ENCODE results near the gene ATP2B2. TPM values are rescaled to one million over a fixed set of nuclear protein-coding genes. Genes with fewer than 3 reads are reported as not detected.

ATP2B2 gene
- polyA plus RNA-seq, 2 of the 4 experiments (the other 2 are of a cell fraction), result 0.03 to 0.04 TPM

DNA sequence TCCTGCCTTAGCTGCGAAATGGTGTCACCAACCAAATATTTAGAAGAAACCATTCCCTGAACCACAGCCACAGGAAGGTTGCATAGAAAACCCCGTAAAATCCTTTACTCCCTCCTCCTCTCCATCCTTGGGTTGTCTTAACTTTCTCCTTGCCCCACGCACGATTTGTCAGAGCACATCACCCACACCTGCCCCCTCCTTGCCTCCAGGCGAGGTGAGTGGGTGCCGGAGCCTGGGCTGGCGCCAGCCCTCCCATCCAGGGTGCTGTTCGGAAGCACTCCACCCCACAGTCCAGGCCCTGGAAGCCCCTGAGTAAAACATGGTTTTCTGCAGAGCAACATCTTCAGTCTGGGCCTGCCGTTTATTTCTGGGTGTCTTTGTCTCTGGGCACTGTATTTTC is 216.3 kb downstream of the ATP2B2 start:
- CTCF ChIA-PET, result interaction anchor here (1.1 to 2.9 kb wide), 4 partner anchors 25 to 450 kb away, joined by 3 to 8 read pairs (median 4); no protein-coding TSS in a partner anchor
- ATAC-seq (no peak), FAIRE-seq (no peak), DNase-seq (ENCODE audit: low read depth in 1 of 2, low spot score in 1 of 2) (no peak)
- H3K9me3 ChIP-seq, result no peaks in the 10 kb centered on the region
- no peak overlapping the region for H3K4me2 ChIP-seq
- no peaks in the 10 kb centered on the region for H3K4me1 ChIP-seq
- TF ChIP-seq, protein P1, sequence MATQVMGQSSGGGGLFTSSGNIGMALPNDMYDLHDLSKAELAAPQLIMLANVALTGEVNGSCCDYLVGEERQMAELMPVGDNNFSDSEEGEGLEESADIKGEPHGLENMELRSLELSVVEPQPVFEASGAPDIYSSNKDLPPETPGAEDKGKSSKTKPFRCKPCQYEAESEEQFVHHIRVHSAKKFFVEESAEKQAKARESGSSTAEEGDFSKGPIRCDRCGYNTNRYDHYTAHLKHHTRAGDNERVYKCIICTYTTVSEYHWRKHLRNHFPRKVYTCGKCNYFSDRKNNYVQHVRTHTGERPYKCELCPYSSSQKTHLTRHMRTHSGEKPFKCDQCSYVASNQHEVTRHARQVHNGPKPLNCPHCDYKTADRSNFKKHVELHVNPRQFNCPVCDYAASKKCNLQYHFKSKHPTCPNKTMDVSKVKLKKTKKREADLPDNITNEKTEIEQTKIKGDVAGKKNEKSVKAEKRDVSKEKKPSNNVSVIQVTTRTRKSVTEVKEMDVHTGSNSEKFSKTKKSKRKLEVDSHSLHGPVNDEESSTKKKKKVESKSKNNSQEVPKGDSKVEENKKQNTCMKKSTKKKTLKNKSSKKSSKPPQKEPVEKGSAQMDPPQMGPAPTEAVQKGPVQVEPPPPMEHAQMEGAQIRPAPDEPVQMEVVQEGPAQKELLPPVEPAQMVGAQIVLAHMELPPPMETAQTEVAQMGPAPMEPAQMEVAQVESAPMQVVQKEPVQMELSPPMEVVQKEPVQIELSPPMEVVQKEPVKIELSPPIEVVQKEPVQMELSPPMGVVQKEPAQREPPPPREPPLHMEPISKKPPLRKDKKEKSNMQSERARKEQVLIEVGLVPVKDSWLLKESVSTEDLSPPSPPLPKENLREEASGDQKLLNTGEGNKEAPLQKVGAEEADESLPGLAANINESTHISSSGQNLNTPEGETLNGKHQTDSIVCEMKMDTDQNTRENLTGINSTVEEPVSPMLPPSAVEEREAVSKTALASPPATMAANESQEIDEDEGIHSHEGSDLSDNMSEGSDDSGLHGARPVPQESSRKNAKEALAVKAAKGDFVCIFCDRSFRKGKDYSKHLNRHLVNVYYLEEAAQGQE (IDR thresholded peaks at IDR 0.05), result no peak
- TF ChIP-seq RARB (CRISPR knock-in tag; IDR thresholded peaks at IDR 0.05) (no peak), MYC (IDR thresholded peaks at IDR 0.05; ENCODE audit: borderline replicate concordance, low read length) (no peak), ZNF302 (CRISPR knock-in tag; IDR thresholded peaks at IDR 0.05) (no peak), RFX5 (IDR thresholded peaks at IDR 0.05) (no peak), FOSL2 (IDR thresholded peaks at IDR 0.05) (no peak), FOSL2 (CRISPR knock-in tag; IDR thresholded peaks at IDR 0.05) (no peak)
- POLR2A ChIA-PET, result interaction anchor here (0.6 kb wide), 1 partner anchor 317 kb away, joined by 11 read pairs; no protein-coding TSS in a partner anchor
- WGBS (ENCODE audit: missing lambda C conversion rate), result 87% methylated on average over 9 of the region's 9 CpGs
- no peak overlapping the region for H3K27ac ChIP-seq
- no peak overlapping the region for H3K4me3 ChIP-seq

DNA sequence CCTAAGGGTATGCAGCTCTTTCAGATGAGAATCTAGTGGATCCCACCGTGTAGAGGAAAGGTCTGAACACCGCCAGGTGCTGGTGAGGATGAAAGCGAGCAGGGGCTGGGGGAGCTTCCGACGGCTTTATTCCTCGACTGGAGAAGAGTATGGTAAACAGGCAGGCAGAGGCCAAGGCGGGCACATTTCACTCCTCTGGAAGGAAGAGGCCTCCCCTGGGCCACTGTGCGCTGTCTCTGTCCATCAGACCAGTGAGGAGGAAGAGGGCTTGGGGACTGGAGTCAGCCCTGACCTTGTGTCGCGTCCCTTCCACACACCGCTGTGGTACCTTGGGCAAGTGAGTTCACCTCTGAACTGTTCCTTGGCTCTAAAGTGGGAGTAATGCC is 216.8 kb downstream of the ATP2B2 start:
- CTCF ChIA-PET, result interaction anchor here (1.0 to 1.2 kb wide), 3 partner anchors 48 to 342 kb away, joined by 3 read pairs; no protein-coding TSS in a partner anchor
- 90% methylated on average over 11 of the region's 11 CpGs for WGBS (ENCODE audit: missing lambda C conversion rate)
- Histone ChIP-seq H3K9me3 (no peaks in the 10 kb centered on the region), H3K27ac (no peak overlapping the region), H3K4me3 (no peak overlapping the region), H3K4me2 (no peak overlapping the region), H3K4me1 (no peaks in the 10 kb centered on the region)
- FAIRE-seq, result no peak
- POLR2A ChIA-PET, result no interaction called here
- no peak for ATAC-seq
- TF ChIP-seq RAD21 (conservative IDR thresholded peaks at IDR 0.05 in 1 of 2, IDR thresholded peaks at IDR 0.05 in 1 of 2) (no peak), FOXS1 (CRISPR knock-in tag; IDR thresholded peaks at IDR 0.05) (no peak), EHMT2 (IDR thresholded peaks at IDR 0.05; ENCODE audit: low read depth) (no peak), GATA3 (IDR thresholded peaks at IDR 0.05; ENCODE audit: borderline replicate concordance) (no peak), KDM1A (IDR thresholded peaks at IDR 0.05; ENCODE audit: low read depth) (no peak), BHLHE40 (IDR thresholded peaks at IDR 0.05; ENCODE audit: low read depth, low read length) (no peak), EHF (CRISPR knock-in tag; IDR thresholded peaks at IDR 0.05) (no peak), NFE2L2 (conservative IDR thresholded peaks at IDR 0.05; ENCODE audit: low read length) (no peak), POLR2AphosphoS2 (conservative IDR thresholded peaks at IDR 0.05; ENCODE audit: low read length) (no peak), NR3C1 (IDR thresholded peaks at IDR 0.05) (no peak), CTCF (IDR thresholded peaks at IDR 0.05) (no peak)
- no peak for DNase-seq (ENCODE audit: low read depth in 1 of 2, low spot score in 1 of 2)

DNA sequence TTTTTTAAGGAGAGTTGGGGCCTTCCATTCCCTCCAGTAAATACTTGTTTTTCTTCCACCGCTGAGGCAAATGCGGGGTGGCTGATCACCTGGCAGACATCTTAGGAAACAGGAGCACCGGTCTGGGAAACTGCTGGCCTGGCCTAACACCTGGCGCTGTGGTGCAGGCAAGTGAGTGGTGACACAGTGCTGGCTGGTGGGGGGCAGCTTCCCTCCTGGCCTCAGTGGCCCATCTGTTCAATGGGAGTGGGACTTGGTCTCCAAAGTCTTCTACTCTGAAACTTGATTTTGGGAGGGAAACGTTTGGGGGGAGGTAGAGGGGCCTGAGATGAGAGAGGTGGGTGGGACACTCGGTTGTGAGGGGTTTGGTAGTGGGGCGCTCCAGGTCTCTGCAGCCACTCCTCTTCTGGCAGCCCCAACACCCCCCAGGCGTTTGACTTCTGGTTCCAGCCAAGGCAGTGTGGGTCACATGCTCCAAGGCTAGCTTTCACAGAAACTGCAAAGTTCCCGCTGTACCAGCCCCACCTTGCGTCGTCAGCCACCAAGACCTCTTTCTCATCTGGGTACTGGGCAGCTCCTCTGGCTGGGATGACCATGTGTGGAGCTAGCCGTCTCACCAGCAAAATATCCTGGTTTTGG is 217.3 kb downstream of the ATP2B2 start:
- ChIA-PET CTCF (interaction anchor here (0.5 to 2.7 kb wide), 14 partner anchors 11 to 497 kb away, joined by 3 to 25 read pairs (median 3); no protein-coding TSS in a partner anchor), POLR2A (no interaction called here)
- TF ChIP-seq MAFK (IDR thresholded peaks at IDR 0.05; ENCODE audit: partially characterized antibody) (no peak), CBX2 (IDR thresholded peaks at IDR 0.05; ENCODE audit: borderline replicate concordance, low read depth) (no peak), CBX8 (IDR thresholded peaks at IDR 0.05) (no peak), USF2 (IDR thresholded peaks at IDR 0.05) (no peak), RAD21 (conservative IDR thresholded peaks at IDR 0.05 in 1 of 2, IDR thresholded peaks at IDR 0.05 in 1 of 2) (no peak), NR3C1 (IDR thresholded peaks at IDR 0.05) (no peak), HOXB5 (CRISPR knock-in tag; IDR thresholded peaks at IDR 0.05) (no peak), FOXS1 (CRISPR knock-in tag; IDR thresholded peaks at IDR 0.05) (no peak)
- TF ChIP-seq, protein P2, sequence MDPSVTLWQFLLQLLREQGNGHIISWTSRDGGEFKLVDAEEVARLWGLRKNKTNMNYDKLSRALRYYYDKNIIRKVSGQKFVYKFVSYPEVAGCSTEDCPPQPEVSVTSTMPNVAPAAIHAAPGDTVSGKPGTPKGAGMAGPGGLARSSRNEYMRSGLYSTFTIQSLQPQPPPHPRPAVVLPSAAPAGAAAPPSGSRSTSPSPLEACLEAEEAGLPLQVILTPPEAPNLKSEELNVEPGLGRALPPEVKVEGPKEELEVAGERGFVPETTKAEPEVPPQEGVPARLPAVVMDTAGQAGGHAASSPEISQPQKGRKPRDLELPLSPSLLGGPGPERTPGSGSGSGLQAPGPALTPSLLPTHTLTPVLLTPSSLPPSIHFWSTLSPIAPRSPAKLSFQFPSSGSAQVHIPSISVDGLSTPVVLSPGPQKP (IDR thresholded peaks at IDR 0.05; ENCODE audit: low read depth, low read length), result no peak
- TF ChIP-seq, protein P3, sequence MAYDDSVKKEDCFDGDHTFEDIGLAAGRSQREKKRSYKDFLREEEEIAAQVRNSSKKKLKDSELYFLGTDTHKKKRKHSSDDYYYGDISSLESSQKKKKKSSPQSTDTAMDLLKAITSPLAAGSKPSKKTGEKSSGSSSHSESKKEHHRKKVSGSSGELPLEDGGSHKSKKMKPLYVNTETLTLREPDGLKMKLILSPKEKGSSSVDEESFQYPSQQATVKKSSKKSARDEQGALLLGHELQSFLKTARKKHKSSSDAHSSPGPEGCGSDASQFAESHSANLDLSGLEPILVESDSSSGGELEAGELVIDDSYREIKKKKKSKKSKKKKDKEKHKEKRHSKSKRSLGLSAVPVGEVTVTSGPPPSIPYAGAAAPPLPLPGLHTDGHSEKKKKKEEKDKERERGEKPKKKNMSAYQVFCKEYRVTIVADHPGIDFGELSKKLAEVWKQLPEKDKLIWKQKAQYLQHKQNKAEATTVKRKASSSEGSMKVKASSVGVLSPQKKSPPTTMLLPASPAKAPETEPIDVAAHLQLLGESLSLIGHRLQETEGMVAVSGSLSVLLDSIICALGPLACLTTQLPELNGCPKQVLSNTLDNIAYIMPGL (CRISPR knock-in tag; IDR thresholded peaks at IDR 0.05; ENCODE audit: borderline replicate concordance), result no peak

More for the DNA sequence above, 217.3 kb downstream of the ATP2B2 start:
- FAIRE-seq, result no peak
- Histone ChIP-seq H3K4me1 (no peaks in the 10 kb centered on the region), H3K9me3 (no peaks in the 10 kb centered on the region), H3K4me3 (no peak overlapping the region), H3K4me2 (no peak overlapping the region), H3K27ac (no peak overlapping the region)
- no peak for DNase-seq (ENCODE audit: low read depth in 1 of 2, low spot score in 1 of 2)
- 88% methylated on average over 11 of the region's 12 CpGs for WGBS (ENCODE audit: missing lambda C conversion rate)
- no peak for ATAC-seq
